B cell (primary cell): ENCODE results near the gene ZNHIT2. TPM values are rescaled to one million over a fixed set of nuclear protein-coding genes. Genes with fewer than 3 reads are reported as not detected.

ENCODE experiments used
- ATAC-seq: fragments of 200-7000 bp; cut with Tn5 transposase; one replicate; pipeline ENCODE4 v1.10.0; 2021; ENCODE audit warnings: low read depth, mild to moderate bottlenecking, moderate number of reproducible peaks, moderate library complexity
- CTCF ChIA-PET: fragments of 350-600 bp; sonication (Branson Sonifier 250); formaldehyde crosslinking; loops from one replicate; lab custom pipeline; 2021; ENCODE audit warnings: antibody characterized with exemption, inconsistent platforms; lab: Charles Lee
- POLR2A ChIA-PET: fragments of 350-600 bp; sonication (Branson Sonifier 250); formaldehyde crosslinking; loops from one replicate; lab custom pipeline; 2021; ENCODE audit warnings: antibody characterized with exemption; lab: Charles Lee
- DNase-seq: peaks from one replicate; pipeline ENCODE4 v3.0.0; 2013
- H2AFZ ChIP-seq: 2 replicates; pipeline ENCODE4 v1.6.1; 2012; ENCODE audit warnings: mild to moderate bottlenecking, low read depth, low read length; ENCODE audit not compliant: insufficient read depth, poor library complexity, severe bottlenecking
- H3K27ac ChIP-seq, 2 donors: 1 replicate in 1 of 2; 2 replicates in 1 of 2; pipeline ENCODE4 v1.5.1; 2012 to 2013; ENCODE audit warnings: low read length in 2 of 2, mild to moderate bottlenecking in 2 of 2, moderate library complexity in 1 of 2
- H3K27me3 ChIP-seq, 4 experiments: fragments of 200-600 bp in 1 of 4; sonication (generic) in 1 of 4; replicated peaks in 1 of 4; 1 replicate in 2 of 4; 2 replicates in 2 of 4; pipeline versions ENCODE4 v1.6.1 to v1.7.0; 2013 to 2016; ENCODE audit warnings: low read length in 3 of 4, mild to moderate bottlenecking in 2 of 4, mixed read lengths in 1 of 4, moderate library complexity in 1 of 4; ENCODE audit not compliant: insufficient read depth in 4 of 4, control insufficient read depth in 3 of 4; ENCODE audit errors: control extremely low read depth in 1 of 4
- H3K36me3 ChIP-seq, 2 experiments: replicated peaks in 1 of 2; 1 replicate in 1 of 2; 2 replicates in 1 of 2; pipeline versions ENCODE4 v1.6.1 to v1.7.1; 2013; ENCODE audit warnings: low read length in 1 of 2; ENCODE audit not compliant: insufficient read depth in 2 of 2, control insufficient read depth in 1 of 2; ENCODE audit errors: control extremely low read depth in 1 of 2, extremely low read depth in 1 of 2
- H3K4me1 ChIP-seq, 2 donors: fragments of 200-600 bp in 1 of 2; sonication (generic) in 1 of 2; 1 replicate in 1 of 2; 2 replicates in 1 of 2; pipeline versions ENCODE4 v1.5.1 to v1.6.1; 2013 to 2017; ENCODE audit warnings: low read length in 2 of 2; ENCODE audit not compliant: control insufficient read depth in 2 of 2, insufficient read depth in 2 of 2
- H3K4me2 ChIP-seq: replicated peaks from 2 replicates; pipeline ENCODE3; 2012; ENCODE audit warnings: mild to moderate bottlenecking, low read depth, low read length; ENCODE audit not compliant: poor library complexity, severe bottlenecking
- H3K4me3 ChIP-seq, 5 experiments: fragments of 200-600 bp in 1 of 5; sonication (generic) in 1 of 5; 1 replicate in 3 of 5; 2 replicates in 2 of 5; pipeline versions ENCODE4 v1.5.1 to v1.7.0; 2011 to 2016; ENCODE audit warnings: low read length in 4 of 5, mild to moderate bottlenecking in 4 of 5, low read depth in 2 of 5, control low read depth in 1 of 5, moderate library complexity in 1 of 5; ENCODE audit not compliant: insufficient read depth in 1 of 5; ENCODE audit errors: control extremely low read depth in 1 of 5, extremely low read depth in 1 of 5
- H3K79me2 ChIP-seq: fragments of 200-600 bp; sonication (generic); one replicate; pipeline ENCODE4 v1.6.0; 2016; ENCODE audit warnings: low read length; ENCODE audit not compliant: control insufficient read depth, insufficient read depth
- H3K9ac ChIP-seq: fragments of 200-600 bp; sonication (generic); 2 replicates; pipeline ENCODE4 v1.6.1; 2017; ENCODE audit warnings: mild to moderate bottlenecking, low read length, moderate library complexity
- H3K9me3 ChIP-seq, 3 donors: one replicate each; pipeline versions ENCODE4 v1.6.1 to v1.7.1; 2013; ENCODE audit warnings: low read length in 2 of 3; ENCODE audit not compliant: control insufficient read depth in 2 of 3, insufficient read depth in 1 of 3; ENCODE audit errors: control extremely low read depth in 1 of 3
- H4K20me1 ChIP-seq: 2 replicates; pipeline ENCODE4 v1.6.0; 2012; ENCODE audit warnings: mild to moderate bottlenecking, low read length; ENCODE audit not compliant: insufficient read depth, control insufficient read depth, poor library complexity, severe bottlenecking
- H3K27ac Mint-ChIP-seq: one replicate; pipeline ENCODE4 v1.8.0; 2021; ENCODE audit warnings: mixed read lengths
- H3K27me3 Mint-ChIP-seq: one replicate; pipeline ENCODE4 v1.8.0; 2021; ENCODE audit warnings: mixed read lengths
- H3K4me1 Mint-ChIP-seq: one replicate; pipeline ENCODE4 v1.8.0; 2021; ENCODE audit warnings: mixed read lengths
- H3K4me3 Mint-ChIP-seq: one replicate; pipeline ENCODE4 v1.8.0; 2021; ENCODE audit warnings: mixed read lengths
- H3K9me3 Mint-ChIP-seq: one replicate; pipeline ENCODE4 v1.8.0; 2022; ENCODE audit warnings: mixed read lengths; ENCODE audit not compliant: insufficient read depth
- CTCF ChIP-seq: fragments of 200-600 bp; IDR thresholded peaks from one replicate; pipeline ENCODE4 v1.8.0; 2022; ENCODE audit warnings: antibody characterized with exemption, mild to moderate bottlenecking
- EZH2 ChIP-seq: IDR thresholded peaks from 2 replicates; pipeline ENCODE4 v1.6.1; 2012; ENCODE audit warnings: borderline replicate concordance, low read depth, mild to moderate bottlenecking, moderate library complexity, low read length; ENCODE audit not compliant: insufficient read depth, poor library complexity, severe bottlenecking
- WGBS: methylation state at CpG from one replicate; pipeline ENCODE4 v1.1.5; 2013; ENCODE audit warnings: missing lambda C conversion rate; ENCODE audit not compliant: insufficient coverage; 5-methylcytosine and 5-hydroxymethylcytosine counted together
- intact Hi-C: fragments of 100-400 bp; cut with micrococcal nuclease; formaldehyde crosslinking; loops from one replicate; pipeline ENCODE4 v1.10.0; 2022
- polyA plus RNA-seq: library from polyadenylated mRNA; depleted of rRNA; stranded (reverse); fragments of >200 nt; gene quantifications from 2 replicates; pipeline ENCODE4 v1.2.3, GENCODE V29; 2012
- total RNA-seq, 2 donors: library from RNA; stranded (reverse); fragments of 120-200 nt in 1 of 2; gene quantifications; 1 replicate in 1 of 2; 2 replicates in 1 of 2; pipeline versions ENCODE4 v1.2.3 to v1.2.4, GENCODE V29; 2013 to 2022

Gene ZNHIT2
- total and polyA plus RNA-seq, 2 donors (not counting 1 experiment from before 2014, with no cell fraction given), result 6.2 to 14.1 TPM

GRCh38 chr11:65132988-65133700 is 15.6 kb upstream of the ZNHIT2 start:
- intact Hi-C loops, result loop anchor here (1.0 to 5.0 kb wide), 5 partner anchors 11 to 484 kb away; partner anchors contain the start of genes CAPN1, FAU, MRPL49 and PCNX3
- Histone ChIP-seq H3K4me1 (peaks cover 43 to 71% of the 10 kb centered on the region in 2 donors), H3K36me3 (peaks cover 3 to 42% of the 10 kb centered on the region in 2 experiments), H3K4me3 (peak overlapping the region; percentile 81 to 99 (median 96)), H2AFZ (no peak overlapping the region), H3K9ac (peak overlapping the region; percentile 99), H3K27me3 (no peaks in the 10 kb centered on the region), H3K4me2 (peak overlapping the region; percentile 89), H3K27ac (peak overlapping the region; percentile 98 to 99), H3K79me2 (peaks cover 79% of the 10 kb centered on the region), H4K20me1 (peaks cover 59% of the 10 kb centered on the region), H3K9me3 (no peaks in the 10 kb centered on the region)
- POLR2A ChIA-PET, result interaction anchor here (0.7 to 8.8 kb wide), 8 partner anchors 14 to 659 kb away, joined by 3 to 160 read pairs (median 4); partner anchors contain the start of genes CAPN1, FAU, MRPL49 and POLA2
- ATAC-seq, result peak; percentile 13
- CTCF ChIA-PET, result interaction anchor here (1.2 to 7.5 kb wide), 7 partner anchors 11 to 47 kb away, joined by 4 to 64 read pairs (median 26); partner anchors contain the start of genes CAPN1, FAU, MRPL49 and TM7SF2
- Mint-ChIP-seq H3K4me1 (peaks cover 70% of the 10 kb centered on the region), H3K9me3 (no peaks in the 10 kb centered on the region), H3K27me3 (no peaks in the 10 kb centered on the region), H3K27ac (peak overlapping the region; percentile 99), H3K4me3 (peak overlapping the region; percentile 97)
- TF ChIP-seq CTCF (no peak), EZH2 (no peak)
- 18% methylated on average over 13 of the region's 18 CpGs for WGBS
- DNase-seq, result peak; percentile 82
